Neural progenitor cell (in vitro differentiated cells): ENCODE data around the gene UBN2. TPM values are rescaled to one million over a fixed set of nuclear protein-coding genes. Genes with fewer than 3 reads are reported as not detected.
"Not testable (repeated sequence)": the region's sequence is repeated elsewhere in the genome, so short reads cannot be mapped to it uniquely, and the experiment has no call there.

Experiments
- DNase-seq: peaks from one replicate; pipeline ENCODE4 v3.0.0-alpha.2; 2016; ENCODE audit warnings: low spot score
- H2AFZ ChIP-seq: fragments of 200-600 bp; sonication (generic); replicated peaks from 2 replicates; pipeline ENCODE4 v1.6.1; 2016; ENCODE audit warnings: antibody characterized with exemption
- H3F3A ChIP-seq: fragments of 200-600 bp; sonication (generic); 2 replicates; pipeline ENCODE4 v1.6.1; 2016; ENCODE audit warnings: antibody characterized with exemption, low read depth
- H3K27ac ChIP-seq: fragments of 200-600 bp; sonication (generic); 2 replicates; pipeline ENCODE4 v1.5.1; 2016; ENCODE audit warnings: mild to moderate bottlenecking
- H3K27me3 ChIP-seq: fragments of 200-600 bp; sonication (generic); 2 replicates; pipeline ENCODE4 v1.6.1; 2016; ENCODE audit warnings: mild to moderate bottlenecking, moderate library complexity
- H3K36me3 ChIP-seq: fragments of 200-600 bp; sonication (generic); 2 replicates; pipeline ENCODE4 v1.5.1; 2016
- H3K4me1 ChIP-seq: fragments of 200-600 bp; sonication (generic); 2 replicates; pipeline ENCODE4 v1.6.1; 2016; ENCODE audit warnings: mixed run types
- H3K4me2 ChIP-seq: fragments of 200-600 bp; sonication (generic); 2 replicates; pipeline ENCODE4 v1.6.1; 2016
- H3K4me3 ChIP-seq: fragments of 200-600 bp; sonication (generic); 2 replicates; pipeline ENCODE4 v1.5.1; 2016
- H3K79me2 ChIP-seq: fragments of 200-600 bp; sonication (generic); 2 replicates; pipeline ENCODE4 v1.6.1; 2016; ENCODE audit warnings: low read depth
- H3K9ac ChIP-seq: fragments of 200-600 bp; sonication (generic); 2 replicates; pipeline ENCODE4 v1.6.1; 2016
- H3K9me3 ChIP-seq: fragments of 200-600 bp; sonication (generic); 2 replicates; pipeline ENCODE4 v1.5.1; 2016; ENCODE audit warnings: low read depth
- H4K20me1 ChIP-seq: fragments of 200-600 bp; sonication (generic); 2 replicates; pipeline ENCODE4 v1.6.1; 2016; ENCODE audit warnings: low read depth
- H3K27ac Mint-ChIP-seq: 3 replicates; pipeline ENCODE4 v1.8.0; 2021; ENCODE audit warnings: mixed read lengths
- H3K27me3 Mint-ChIP-seq: 2 replicates; pipeline ENCODE4 v1.8.0; 2022; ENCODE audit warnings: low read depth, mild to moderate bottlenecking, inconsistent platforms, moderate library complexity, mixed read lengths; ENCODE audit not compliant: insufficient read depth
- H3K36me3 Mint-ChIP-seq: 3 replicates; pipeline ENCODE4 v1.8.0; 2021; ENCODE audit warnings: mixed read lengths
- H3K4me1 Mint-ChIP-seq: 3 replicates; pipeline ENCODE4 v1.8.0; 2021; ENCODE audit warnings: mixed read lengths
- H3K4me3 Mint-ChIP-seq: 3 replicates; pipeline ENCODE4 v1.8.0; 2021; ENCODE audit warnings: mild to moderate bottlenecking, moderate library complexity, mixed read lengths
- H3K9me3 Mint-ChIP-seq: 3 replicates; pipeline ENCODE4 v1.8.0; 2020; ENCODE audit warnings: mixed read lengths
- EZH2 ChIP-seq: fragments of 200-600 bp; sonication (generic); IDR thresholded peaks from 2 replicates; pipeline ENCODE4 v1.6.1; 2017; ENCODE audit warnings: antibody characterized with exemption, mild to moderate bottlenecking, moderate library complexity
- EZH2phosphoT487 ChIP-seq: fragments of 200-600 bp; sonication (generic); IDR thresholded peaks from 2 replicates; pipeline ENCODE4 v1.6.1; 2017; ENCODE audit warnings: antibody characterized with exemption
- total RNA-seq: library from RNA; depleted of rRNA; stranded (reverse); fragments of >200 nt; gene quantifications from 2 replicates; pipeline ENCODE4 v1.2.3, GENCODE V29; 2015; ENCODE audit warnings: low replicate concordance
- TF ChIP-seq, protein P1 (sequence below): fragments of 200-600 bp; sonication (generic); IDR thresholded peaks from 2 replicates; pipeline ENCODE4 v1.5.1; 2017; ENCODE audit warnings: antibody characterized with exemption, mild to moderate bottlenecking

UBN2 gene
- total RNA-seq, 1 donor from 2014 or later = 19.5 TPM

DNA sequence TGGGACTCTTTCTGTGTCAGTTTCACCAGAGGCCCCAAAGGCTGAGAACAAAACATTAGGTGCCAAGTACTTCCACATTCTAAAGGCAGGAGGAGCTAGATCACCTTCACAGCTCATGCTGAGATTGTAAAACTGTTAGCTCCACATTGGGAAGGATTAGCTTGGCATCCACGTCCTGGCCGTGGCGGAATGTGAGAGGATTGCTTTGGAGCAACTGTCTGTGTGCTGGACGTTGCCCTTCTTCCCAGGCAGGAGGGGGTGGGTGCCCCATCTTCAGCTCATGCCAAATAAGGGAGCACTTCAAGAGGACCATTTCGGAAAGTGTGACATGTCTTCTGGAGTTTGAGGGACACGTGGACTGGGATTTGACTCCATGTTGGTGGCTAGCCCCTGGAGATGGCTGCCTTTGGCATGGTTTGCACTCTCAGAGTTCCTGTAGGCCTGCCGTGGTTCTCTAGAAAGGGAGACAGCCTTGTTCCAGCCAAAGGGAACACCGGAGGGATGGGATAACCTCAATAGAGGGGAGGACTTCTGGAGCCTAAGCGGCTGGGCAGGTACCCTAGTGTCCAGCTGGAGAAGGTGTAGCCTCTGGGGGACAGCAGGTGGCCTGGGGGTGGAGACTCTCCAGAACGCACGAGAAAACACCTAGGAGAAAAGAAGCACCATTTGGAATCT is 90.2 kb downstream of the UBN2 start:
- no peak for TF ChIP-seq EZH2phosphoT487
- TF ChIP-seq EZH2 = no peak
- TF ChIP-seq, protein P1, sequence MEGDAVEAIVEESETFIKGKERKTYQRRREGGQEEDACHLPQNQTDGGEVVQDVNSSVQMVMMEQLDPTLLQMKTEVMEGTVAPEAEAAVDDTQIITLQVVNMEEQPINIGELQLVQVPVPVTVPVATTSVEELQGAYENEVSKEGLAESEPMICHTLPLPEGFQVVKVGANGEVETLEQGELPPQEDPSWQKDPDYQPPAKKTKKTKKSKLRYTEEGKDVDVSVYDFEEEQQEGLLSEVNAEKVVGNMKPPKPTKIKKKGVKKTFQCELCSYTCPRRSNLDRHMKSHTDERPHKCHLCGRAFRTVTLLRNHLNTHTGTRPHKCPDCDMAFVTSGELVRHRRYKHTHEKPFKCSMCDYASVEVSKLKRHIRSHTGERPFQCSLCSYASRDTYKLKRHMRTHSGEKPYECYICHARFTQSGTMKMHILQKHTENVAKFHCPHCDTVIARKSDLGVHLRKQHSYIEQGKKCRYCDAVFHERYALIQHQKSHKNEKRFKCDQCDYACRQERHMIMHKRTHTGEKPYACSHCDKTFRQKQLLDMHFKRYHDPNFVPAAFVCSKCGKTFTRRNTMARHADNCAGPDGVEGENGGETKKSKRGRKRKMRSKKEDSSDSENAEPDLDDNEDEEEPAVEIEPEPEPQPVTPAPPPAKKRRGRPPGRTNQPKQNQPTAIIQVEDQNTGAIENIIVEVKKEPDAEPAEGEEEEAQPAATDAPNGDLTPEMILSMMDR = peak; percentile 28
- no peaks in the 10 kb centered on the region for H3F3A ChIP-seq
- no peaks in the 10 kb centered on the region for H3K9me3 ChIP-seq
- H3K27me3 Mint-ChIP-seq = peaks cover 4% of the 10 kb centered on the region
- no peaks in the 10 kb centered on the region for H3K36me3 ChIP-seq
- H3K27ac ChIP-seq = no peak overlapping the region
- peak; percentile 30 for DNase-seq
- H3K4me3 Mint-ChIP-seq = no peak overlapping the region
- H3K9me3 Mint-ChIP-seq = no peaks in the 10 kb centered on the region
- no peak overlapping the region for H3K4me2 ChIP-seq
- H3K79me2 ChIP-seq = no peaks in the 10 kb centered on the region
- H2AFZ ChIP-seq = no peak overlapping the region
- no peaks in the 10 kb centered on the region for H4K20me1 ChIP-seq
- no peaks in the 10 kb centered on the region for H3K27me3 ChIP-seq
- no peaks in the 10 kb centered on the region for H3K36me3 Mint-ChIP-seq
- H3K4me1 Mint-ChIP-seq = no peaks in the 10 kb centered on the region
- no peaks in the 10 kb centered on the region for H3K4me1 ChIP-seq
- H3K27ac Mint-ChIP-seq = no peak overlapping the region
- H3K9ac ChIP-seq = no peak overlapping the region
- no peak overlapping the region for H3K4me3 ChIP-seq

DNA sequence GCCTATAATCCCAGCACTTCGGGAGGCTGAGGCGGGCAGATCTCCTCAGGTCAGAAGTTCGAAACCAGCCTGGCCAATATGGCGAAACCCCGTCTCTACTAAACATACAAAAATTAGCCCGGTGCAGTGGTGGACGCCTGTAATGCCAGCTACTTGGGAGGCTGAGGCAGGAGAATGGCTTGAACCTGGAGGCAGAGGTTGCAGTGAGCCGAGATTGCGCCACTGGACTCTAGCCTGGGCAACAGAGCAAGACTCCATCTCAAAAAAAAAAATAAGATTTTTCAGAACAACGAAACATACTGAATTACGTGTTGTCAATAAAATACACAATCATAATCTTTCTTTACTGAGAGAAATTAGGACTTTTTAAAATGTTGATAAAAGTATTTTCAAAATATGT is 93.7 kb downstream of the UBN2 start:
- H3K36me3 ChIP-seq, H3K79me2 ChIP-seq, H3K9me3 Mint-ChIP-seq, H3K9ac ChIP-seq, H3K4me1 Mint-ChIP-seq, H3K4me1 ChIP-seq, H3K4me3 ChIP-seq, H3K27me3 Mint-ChIP-seq, H2AFZ ChIP-seq, H3K27ac Mint-ChIP-seq, H3K9me3 ChIP-seq, H3K27me3 ChIP-seq, H3K27ac ChIP-seq, H3K4me2 ChIP-seq, H4K20me1 ChIP-seq, H3K36me3 Mint-ChIP-seq, H3F3A ChIP-seq, H3K4me3 Mint-ChIP-seq, DNase-seq: not testable (repeated sequence)

DNA sequence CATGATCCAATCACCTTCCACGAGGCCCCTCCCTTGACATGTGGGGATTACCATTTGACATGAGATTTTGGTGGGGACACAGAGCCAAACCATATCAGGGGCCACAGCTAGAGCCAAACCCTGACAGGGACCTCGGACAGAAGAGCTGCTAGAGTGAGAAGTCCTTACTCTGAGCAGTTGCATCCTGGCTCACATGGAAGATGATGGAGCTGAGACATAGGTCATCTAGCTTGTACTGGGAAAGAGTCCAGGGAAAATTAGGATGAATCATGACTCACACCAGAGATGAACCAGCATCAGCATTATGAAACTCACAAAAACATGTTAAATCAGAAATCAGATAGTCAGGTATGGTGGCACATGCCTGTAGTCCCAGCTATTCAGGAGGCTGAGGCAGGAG is 97.3 kb downstream of the UBN2 start:
- H4K20me1 ChIP-seq = no peaks in the 10 kb centered on the region
- no peaks in the 10 kb centered on the region for H3K79me2 ChIP-seq
- no peak for DNase-seq
- no peaks in the 10 kb centered on the region for H3K9me3 ChIP-seq
- Mint-ChIP-seq H3K9me3 (no peaks in the 10 kb centered on the region), H3K27ac (no peak overlapping the region), H3K36me3 (no peaks in the 10 kb centered on the region), H3K4me3 (no peak overlapping the region), H3K4me1 (no peaks in the 10 kb centered on the region), H3K27me3 (peaks cover 7% of the 10 kb centered on the region)
- H3K27ac ChIP-seq = no peak overlapping the region
- no peaks in the 10 kb centered on the region for H3K4me1 ChIP-seq
- H3K4me3 ChIP-seq = no peak overlapping the region
- H3K9ac ChIP-seq = no peak overlapping the region
- TF ChIP-seq EZH2phosphoT487 (no peak), EZH2 (no peak)
- TF ChIP-seq, protein P1 = no peak
- no peaks in the 10 kb centered on the region for H3K27me3 ChIP-seq
- H3K36me3 ChIP-seq = no peaks in the 10 kb centered on the region
- no peaks in the 10 kb centered on the region for H3F3A ChIP-seq
- no peak overlapping the region for H3K4me2 ChIP-seq
- H2AFZ ChIP-seq = no peak overlapping the region

DNA sequence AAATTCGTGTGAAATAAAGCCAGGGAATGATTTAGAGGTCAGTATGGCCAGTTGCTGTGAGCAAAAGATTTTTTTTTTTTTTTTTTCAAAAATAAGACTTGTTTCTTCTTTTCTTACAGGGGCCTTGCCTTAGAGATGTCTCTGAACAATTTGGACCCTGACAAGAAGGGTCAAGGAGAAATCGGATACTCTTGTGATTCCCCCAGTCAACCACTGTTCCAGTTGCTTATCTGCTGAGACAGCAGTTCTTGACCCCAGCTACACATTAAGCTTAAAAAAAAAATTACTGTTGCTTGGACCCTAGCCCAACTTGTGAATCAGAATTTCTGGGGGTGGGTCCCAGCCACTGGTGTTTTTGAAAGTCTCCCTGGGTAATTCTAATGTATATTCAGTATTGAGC is 98.1 kb downstream of the UBN2 start:
- Histone ChIP-seq H3K4me1 (no peaks in the 10 kb centered on the region), H3K79me2 (no peaks in the 10 kb centered on the region), H3K9me3 (no peaks in the 10 kb centered on the region), H3K27me3 (no peaks in the 10 kb centered on the region), H4K20me1 (no peaks in the 10 kb centered on the region), H3F3A (no peaks in the 10 kb centered on the region), H3K9ac (no peak overlapping the region), H3K4me3 (no peak overlapping the region), H3K36me3 (no peaks in the 10 kb centered on the region), H2AFZ (no peak overlapping the region), H3K27ac (no peak overlapping the region), H3K4me2 (no peak overlapping the region)
- peaks cover 7% of the 10 kb centered on the region for H3K27me3 Mint-ChIP-seq
- TF ChIP-seq, protein P1 = no peak
- TF ChIP-seq EZH2phosphoT487 (no peak), EZH2 (no peak)
- H3K4me3 Mint-ChIP-seq = no peak overlapping the region
- no peaks in the 10 kb centered on the region for H3K9me3 Mint-ChIP-seq
- H3K27ac Mint-ChIP-seq = no peak overlapping the region
- no peaks in the 10 kb centered on the region for H3K36me3 Mint-ChIP-seq
- H3K4me1 Mint-ChIP-seq = no peaks in the 10 kb centered on the region
- no peak for DNase-seq
